ENCODE data around the gene VILL.

VILL gene

GRCh38 chr3:37957539-37957936 lies 33.0 kb upstream of the VILL start:
- H3K4me3 ChIP-seq (IDR thresholded peaks at IDR 0.05; ENCODE audit: insufficient read depth, low read depth, low read length): no peak overlapping the region
- H3K4me1 ChIP-seq (ENCODE audit: low read depth, poor library complexity, severe bottlenecking): no peaks in the 10 kb centered on the region
- no peak overlapping the region for H3K27ac ChIP-seq
- H4K20me1 ChIP-seq (ENCODE audit: insufficient read depth): no peaks in the 10 kb centered on the region
- no peak overlapping the region for H3K9ac ChIP-seq
- H2AFZ ChIP-seq (ENCODE audit: low read depth): no peak overlapping the region
- TF ChIP-seq CTCF (conservative IDR thresholded peaks at IDR 0.05; ENCODE audit: low read depth, low read length): no peak
- no peaks in the 10 kb centered on the region for H3K27me3 ChIP-seq (ENCODE audit: insufficient read depth, low read depth)
- no peak overlapping the region for H3K4me2 ChIP-seq
- no peaks in the 10 kb centered on the region for H3K36me3 ChIP-seq (ENCODE audit: insufficient read depth)
- H3K79me2 ChIP-seq (ENCODE audit: insufficient read depth, low read depth): no peaks in the 10 kb centered on the region

GRCh38 chr3:37961622-37962431 lies 28.8 kb upstream of the VILL start:
- Histone ChIP-seq H3K9ac (no peak overlapping the region), H3K27me3 (ENCODE audit: insufficient read depth, low read depth) (no peaks in the 10 kb centered on the region), H2AFZ (ENCODE audit: low read depth) (no peak overlapping the region), H3K4me3 (IDR thresholded peaks at IDR 0.05; ENCODE audit: insufficient read depth, low read depth, low read length) (no peak overlapping the region), H3K4me2 (no peak overlapping the region), H4K20me1 (ENCODE audit: insufficient read depth) (no peaks in the 10 kb centered on the region), H3K27ac (no peak overlapping the region), H3K4me1 (ENCODE audit: low read depth, poor library complexity, severe bottlenecking) (no peaks in the 10 kb centered on the region), H3K79me2 (ENCODE audit: insufficient read depth, low read depth) (no peaks in the 10 kb centered on the region), H3K36me3 (ENCODE audit: insufficient read depth) (no peaks in the 10 kb centered on the region)
- TF ChIP-seq CTCF (conservative IDR thresholded peaks at IDR 0.05; ENCODE audit: low read depth, low read length): no peak

DNA sequence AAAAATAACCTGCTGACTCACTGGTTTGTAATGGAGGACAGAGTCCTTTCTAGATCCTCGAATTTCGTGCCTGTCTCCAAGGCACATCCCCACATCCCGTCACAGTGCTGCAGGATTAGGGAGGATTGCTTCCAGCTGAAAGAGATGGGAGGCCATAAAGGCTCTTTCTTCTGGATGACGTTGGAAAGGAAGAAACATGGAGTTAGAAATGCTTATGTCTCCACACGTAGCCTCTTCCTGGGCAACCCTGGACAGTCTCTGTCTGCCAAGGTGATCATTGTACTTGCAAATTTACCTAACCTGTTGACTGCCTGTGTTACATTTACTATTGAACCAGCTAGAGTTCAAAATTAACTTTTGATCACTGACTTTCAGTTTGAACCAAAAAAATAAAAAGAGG lies 27.6 kb upstream of the VILL start:
- H3K4me3 ChIP-seq (IDR thresholded peaks at IDR 0.05; ENCODE audit: insufficient read depth, low read depth, low read length): no peak overlapping the region
- no peaks in the 10 kb centered on the region for H4K20me1 ChIP-seq (ENCODE audit: insufficient read depth)
- H3K27me3 ChIP-seq (ENCODE audit: insufficient read depth, low read depth): no peaks in the 10 kb centered on the region
- H3K4me2 ChIP-seq: no peak overlapping the region
- no peak overlapping the region for H3K27ac ChIP-seq
- H3K79me2 ChIP-seq (ENCODE audit: insufficient read depth, low read depth): no peaks in the 10 kb centered on the region
- no peak overlapping the region for H3K9ac ChIP-seq
- no peak overlapping the region for H2AFZ ChIP-seq (ENCODE audit: low read depth)
- no peaks in the 10 kb centered on the region for H3K36me3 ChIP-seq (ENCODE audit: insufficient read depth)
- no peak for TF ChIP-seq CTCF (conservative IDR thresholded peaks at IDR 0.05; ENCODE audit: low read depth, low read length)
- no peaks in the 10 kb centered on the region for H3K4me1 ChIP-seq (ENCODE audit: low read depth, poor library complexity, severe bottlenecking)

DNA sequence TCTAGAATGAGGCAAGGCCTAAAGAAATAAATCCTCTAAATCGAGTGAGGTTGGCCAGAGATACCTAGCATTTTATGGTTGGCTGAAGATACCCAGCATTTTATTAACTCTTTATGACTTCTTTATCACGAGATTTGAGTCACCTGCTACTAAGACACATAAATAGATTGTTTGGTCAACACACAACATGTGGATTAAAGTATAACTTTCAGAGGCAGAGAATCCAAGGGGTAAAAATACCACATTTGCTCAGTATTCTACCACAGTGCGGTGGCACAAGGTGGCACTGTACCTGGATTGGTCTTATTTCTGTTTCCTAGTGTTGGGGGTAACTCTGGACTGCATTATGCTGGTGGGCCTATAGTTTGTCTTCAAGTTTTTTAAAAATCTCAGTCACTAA lies 27.0 kb upstream of the VILL start:
- H3K27ac ChIP-seq: no peak overlapping the region

More for the DNA sequence above, 27.0 kb upstream of the VILL start:
- no peak overlapping the region for H2AFZ ChIP-seq (ENCODE audit: low read depth)
- no peaks in the 10 kb centered on the region for H3K27me3 ChIP-seq (ENCODE audit: insufficient read depth, low read depth)
- no peak overlapping the region for H3K9ac ChIP-seq
- no peak for TF ChIP-seq CTCF (conservative IDR thresholded peaks at IDR 0.05; ENCODE audit: low read depth, low read length)
- H3K4me2 ChIP-seq: no peak overlapping the region
- H3K4me1 ChIP-seq (ENCODE audit: low read depth, poor library complexity, severe bottlenecking): no peaks in the 10 kb centered on the region
- no peak overlapping the region for H3K4me3 ChIP-seq (IDR thresholded peaks at IDR 0.05; ENCODE audit: insufficient read depth, low read depth, low read length)
- no peaks in the 10 kb centered on the region for H3K36me3 ChIP-seq (ENCODE audit: insufficient read depth)
- H4K20me1 ChIP-seq (ENCODE audit: insufficient read depth): no peaks in the 10 kb centered on the region
- no peaks in the 10 kb centered on the region for H3K79me2 ChIP-seq (ENCODE audit: insufficient read depth, low read depth)
